ACC112 (cell line): ENCODE measurements around the gene HCFC1.
"Not testable (repeated sequence)": the region's sequence is repeated elsewhere in the genome, so short reads cannot be mapped to it uniquely, and the experiment has no call there.

ENCODE experiments used
- H2AFZ ChIP-seq: fragments of 200-600 bp; sonication (generic); one replicate; pipeline ENCODE4 v1.6.0; 2017; ENCODE audit warnings: antibody characterized with exemption, low read length; ENCODE audit not compliant: unreplicated experiment
- H3K27ac ChIP-seq: fragments of 200-600 bp; sonication (generic); 2 replicates; pipeline ENCODE4 v1.5.1; 2014; ENCODE audit warnings: low read depth, mild to moderate bottlenecking, antibody characterized with exemption, low read length, moderate library complexity
- H3K27me3 ChIP-seq: fragments of 200-600 bp; sonication (generic); 2 replicates; pipeline ENCODE4 v1.6.1; 2014; ENCODE audit warnings: mild to moderate bottlenecking, antibody characterized with exemption, low read length, moderate library complexity, mixed read lengths; ENCODE audit not compliant: insufficient read depth
- H3K36me3 ChIP-seq: fragments of 200-600 bp; sonication (generic); 2 replicates; pipeline ENCODE4 v1.6.1; 2016; ENCODE audit warnings: mild to moderate bottlenecking, antibody characterized with exemption, low read length, moderate library complexity, mixed read lengths; ENCODE audit not compliant: insufficient read depth
- H3K4me1 ChIP-seq: fragments of 200-600 bp; sonication (generic); one replicate; pipeline ENCODE4 v1.6.1; 2016; ENCODE audit warnings: low read length, mixed read lengths; ENCODE audit not compliant: insufficient read depth, unreplicated experiment, control insufficient read depth
- H3K4me3 ChIP-seq: fragments of 200-600 bp; sonication (generic); 2 replicates; pipeline ENCODE4 v1.5.1; 2014; ENCODE audit warnings: mild to moderate bottlenecking, low read depth, low read length
- H3K79me2 ChIP-seq: fragments of 200-600 bp; sonication (generic); one replicate; pipeline ENCODE4 v1.6.0; 2016; ENCODE audit warnings: low read length; ENCODE audit not compliant: control insufficient read depth, unreplicated experiment, insufficient read depth

HCFC1 gene

DNA sequence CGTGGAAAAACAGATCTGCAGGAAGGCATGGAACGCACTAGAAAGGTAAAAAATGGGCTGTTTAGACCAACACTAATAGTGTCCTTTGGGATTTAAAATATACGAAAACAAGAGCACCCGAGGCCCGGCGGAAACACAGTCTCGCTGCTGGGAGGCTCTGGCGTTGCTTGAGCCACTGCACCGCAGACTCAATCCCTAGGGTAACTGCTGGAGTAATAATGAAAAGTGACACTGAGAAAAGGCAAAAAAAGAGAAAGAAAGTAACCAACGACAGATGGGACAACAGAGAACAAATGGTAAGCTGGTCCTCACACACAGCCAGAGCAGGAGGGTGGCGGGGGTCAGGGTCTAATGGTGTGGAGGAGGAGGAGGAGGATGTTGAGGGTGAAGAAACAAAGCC, 32.7 kb upstream of the HCFC1 start:
- Histone ChIP-seq H3K27ac (no peak overlapping the region), H3K27me3 (no peaks in the 10 kb centered on the region), H3K4me1 (peaks cover 3% of the 10 kb centered on the region), H3K36me3 (no peaks in the 10 kb centered on the region), H3K79me2 (no peaks in the 10 kb centered on the region), H3K4me3 (no peak overlapping the region), H2AFZ (no peak overlapping the region)

DNA sequence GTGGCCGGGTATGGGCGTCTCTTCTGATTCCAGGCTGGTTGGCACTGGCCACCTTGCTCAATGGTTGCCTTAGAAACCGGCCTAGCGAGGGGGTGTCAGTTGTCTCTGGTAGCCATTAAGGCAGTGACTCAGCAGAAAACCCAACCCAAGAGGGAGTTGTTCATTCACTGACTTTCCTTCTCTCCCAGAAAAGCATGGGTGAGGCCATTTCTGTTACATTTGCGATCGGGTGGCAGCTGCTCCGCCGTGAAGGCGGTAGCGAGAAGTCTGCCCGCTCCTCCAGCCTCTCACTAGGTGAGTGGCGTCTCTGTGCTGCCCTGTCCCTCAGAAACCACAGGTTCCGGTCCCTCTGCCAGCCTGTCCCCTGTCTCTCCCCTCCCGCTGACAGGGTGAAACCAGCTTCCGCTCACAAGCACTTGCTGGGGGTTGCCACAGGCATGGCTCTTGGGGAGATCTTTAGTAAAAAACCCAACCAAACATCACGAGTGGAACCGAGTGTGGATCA, 30.6 kb upstream of the HCFC1 start:
- peak overlapping the region; percentile 71 for H3K27ac ChIP-seq
- H3K4me1 ChIP-seq: peaks cover 3% of the 10 kb centered on the region
- H3K79me2 ChIP-seq: no peaks in the 10 kb centered on the region
- H3K27me3 ChIP-seq: no peaks in the 10 kb centered on the region
- H2AFZ ChIP-seq: peak overlapping the region; percentile 23
- H3K4me3 ChIP-seq: no peak overlapping the region
- no peaks in the 10 kb centered on the region for H3K36me3 ChIP-seq

- Histone ChIP-seq H3K27ac (no peak overlapping the region), H3K4me1 (peaks cover 3% of the 10 kb centered on the region), H3K36me3 (no peaks in the 10 kb centered on the region), H3K79me2 (no peaks in the 10 kb centered on the region), H2AFZ (no peak overlapping the region), H3K4me3 (no peak overlapping the region), H3K27me3 (no peaks in the 10 kb centered on the region)
Measured at GRCh38 chrX:154000051-154000450, 28.4 kb upstream of the HCFC1 start.

- no peaks in the 10 kb centered on the region for H3K27me3 ChIP-seq
- no peak overlapping the region for H3K4me3 ChIP-seq
- H3K79me2 ChIP-seq: no peaks in the 10 kb centered on the region
- H3K4me1 ChIP-seq: peaks cover 3% of the 10 kb centered on the region
- no peak overlapping the region for H2AFZ ChIP-seq
- no peaks in the 10 kb centered on the region for H3K36me3 ChIP-seq
- H3K27ac ChIP-seq: no peak overlapping the region
Measured at GRCh38 chrX:153999359-154000037, 27.9 kb upstream of the HCFC1 start.

- Histone ChIP-seq H3K4me1 (no peaks in the 10 kb centered on the region), H2AFZ (no peak overlapping the region), H3K27me3 (no peaks in the 10 kb centered on the region)
Measured at GRCh38 chrX:153995504-153995903, 23.9 kb upstream of the HCFC1 start.

DNA sequence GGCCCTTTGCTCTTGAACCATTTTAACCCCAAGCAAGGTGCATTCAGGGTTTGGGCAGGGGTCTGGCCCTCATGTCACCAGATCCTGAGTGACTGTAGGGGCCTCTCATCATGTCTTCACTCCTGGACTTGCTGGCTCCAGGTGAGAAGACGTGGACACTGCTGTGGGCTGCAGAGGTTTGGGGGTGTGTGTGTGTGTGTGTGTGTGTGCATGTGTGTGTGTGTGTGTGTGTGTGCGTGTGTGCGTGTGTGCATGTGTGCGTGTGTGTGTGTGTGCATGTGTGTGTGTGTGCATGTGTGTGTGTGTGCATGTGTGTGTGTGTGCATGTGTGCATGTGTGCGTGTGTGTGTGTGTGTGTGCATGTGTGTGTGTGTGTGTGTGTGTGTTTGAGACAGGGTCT, 22.8 kb upstream of the HCFC1 start:
- H3K4me3 ChIP-seq, H2AFZ ChIP-seq, H3K4me1 ChIP-seq, H3K27ac ChIP-seq, H3K79me2 ChIP-seq, H3K36me3 ChIP-seq, H3K27me3 ChIP-seq: not testable (repeated sequence)

More at GRCh38 chrX:153995504-153995903, 23.9 kb upstream of the HCFC1 start:
- Histone ChIP-seq H3K36me3 (no peaks in the 10 kb centered on the region), H3K79me2 (no peaks in the 10 kb centered on the region), H3K27ac (no peak overlapping the region), H3K4me3 (no peak overlapping the region)

DNA sequence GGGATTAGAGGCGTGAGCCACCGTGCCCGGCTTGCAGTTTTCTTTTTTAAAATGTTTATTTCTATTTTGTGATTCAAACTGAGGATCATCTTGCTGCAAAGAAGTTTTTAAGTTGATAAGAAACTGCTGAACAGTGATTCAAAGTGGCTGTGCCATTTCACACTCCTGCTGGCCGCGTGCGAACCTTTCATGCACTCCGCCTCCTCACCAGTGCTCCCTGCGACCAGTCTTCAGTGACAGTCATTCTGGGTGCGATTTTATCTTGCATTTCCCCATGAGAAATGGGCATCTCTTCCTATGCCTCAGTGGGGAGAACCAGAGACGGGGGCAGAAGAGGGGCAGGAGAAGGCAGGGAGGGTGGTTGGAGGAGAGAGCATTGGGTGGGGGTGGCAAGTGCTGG, 22.4 kb upstream of the HCFC1 start:
- Histone ChIP-seq H3K79me2 (no peaks in the 10 kb centered on the region), H3K4me1 (no peaks in the 10 kb centered on the region), H2AFZ (no peak overlapping the region), H3K27me3 (no peaks in the 10 kb centered on the region), H3K4me3 (no peak overlapping the region), H3K36me3 (no peaks in the 10 kb centered on the region), H3K27ac (no peak overlapping the region)

- Histone ChIP-seq H3K4me3 (no peak overlapping the region), H3K27ac (no peak overlapping the region), H3K79me2 (no peaks in the 10 kb centered on the region), H2AFZ (no peak overlapping the region), H3K4me1 (no peaks in the 10 kb centered on the region), H3K36me3 (no peaks in the 10 kb centered on the region), H3K27me3 (no peaks in the 10 kb centered on the region)
Measured at GRCh38 chrX:153993079-153993478, 21.5 kb upstream of the HCFC1 start.

DNA sequence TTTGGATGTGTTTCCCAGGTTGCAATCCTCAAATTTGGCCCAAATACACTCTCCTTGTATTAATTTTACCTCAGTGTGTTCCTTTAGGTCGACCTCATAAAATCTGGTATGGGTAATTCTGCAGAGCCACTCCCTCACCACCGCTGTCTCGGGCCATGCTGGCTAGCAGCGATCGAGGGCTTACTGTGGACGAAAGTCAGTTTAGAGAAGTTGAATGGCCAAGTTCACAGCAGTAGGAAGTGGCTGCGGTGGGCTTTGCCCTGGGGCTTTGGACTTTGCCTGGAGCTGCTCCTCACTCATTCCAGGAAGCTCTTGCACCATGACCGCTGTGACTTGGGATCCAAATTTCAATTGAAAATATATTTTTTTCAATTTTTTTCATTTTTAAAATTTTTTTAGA, 20.6 kb upstream of the HCFC1 start:
- Histone ChIP-seq H3K4me1 (no peaks in the 10 kb centered on the region), H3K27ac (no peak overlapping the region), H3K4me3 (no peak overlapping the region), H2AFZ (no peak overlapping the region), H3K36me3 (no peaks in the 10 kb centered on the region), H3K27me3 (no peaks in the 10 kb centered on the region), H3K79me2 (no peaks in the 10 kb centered on the region)

DNA sequence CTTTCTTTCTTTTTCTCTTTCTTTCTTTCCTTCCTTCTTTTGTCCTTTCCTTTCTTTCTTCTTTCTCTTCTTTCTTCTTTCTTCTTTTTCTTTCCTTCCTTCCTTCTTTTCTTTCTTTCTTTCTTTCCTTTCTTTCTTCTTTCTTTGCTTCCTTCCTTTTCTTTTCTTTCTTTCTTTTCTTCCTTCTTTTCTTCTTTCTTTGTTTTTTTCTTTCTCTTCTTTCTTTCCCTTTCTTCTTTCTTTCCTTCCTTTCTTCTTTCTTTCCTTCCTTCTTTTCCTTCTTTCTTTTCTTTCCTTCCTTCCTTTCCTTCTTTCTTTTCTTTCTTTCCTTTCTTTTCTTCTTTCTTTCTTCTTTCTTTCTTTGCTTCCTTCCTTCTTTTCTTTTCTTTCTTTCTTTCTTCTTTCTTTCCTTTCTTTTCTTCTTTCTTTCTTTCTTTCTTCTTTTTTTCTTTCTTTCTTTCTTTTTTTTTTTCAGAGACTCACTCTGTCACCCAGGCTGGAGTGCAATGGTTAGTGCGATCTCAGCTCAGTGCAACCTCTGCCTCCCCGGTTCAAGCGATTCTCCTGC, 19.5 kb upstream of the HCFC1 start:
- Histone ChIP-seq H3K36me3 (no peaks in the 10 kb centered on the region), H3K79me2 (no peaks in the 10 kb centered on the region), H3K4me3 (no peak overlapping the region), H3K4me1 (no peaks in the 10 kb centered on the region), H3K27me3 (no peaks in the 10 kb centered on the region), H3K27ac (no peak overlapping the region), H2AFZ (no peak overlapping the region)

DNA sequence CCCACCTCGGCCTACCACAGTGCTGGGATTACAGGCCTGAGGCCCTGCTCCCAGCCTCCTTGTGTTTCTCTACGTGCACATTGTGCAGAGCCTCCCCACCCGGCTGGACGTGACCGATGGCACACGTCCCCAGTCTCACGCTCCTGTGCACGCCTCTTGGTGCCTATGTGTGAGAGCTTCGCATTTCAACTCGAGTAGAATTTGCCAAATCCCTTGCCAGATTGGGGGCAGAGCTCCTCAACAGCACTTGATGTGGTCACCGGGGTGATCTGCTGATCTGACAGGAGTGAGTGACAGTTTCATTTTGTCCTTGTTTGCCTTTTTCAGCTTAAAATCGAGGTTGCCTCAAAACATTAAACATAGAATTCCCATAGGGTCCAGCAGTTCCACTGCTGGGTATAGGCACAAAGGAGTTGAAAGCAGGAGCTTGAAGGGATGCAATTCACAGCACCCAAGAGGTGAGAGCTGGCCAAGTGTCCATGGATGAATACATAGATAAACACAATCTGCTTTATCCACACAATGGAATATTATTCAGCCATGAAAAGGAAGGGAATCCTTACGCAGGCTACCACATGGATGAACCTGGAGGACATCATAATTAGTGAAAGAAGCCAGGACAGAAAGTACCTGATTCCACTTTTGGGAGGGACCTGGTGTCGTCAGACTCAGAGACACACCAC, 18.5 kb upstream of the HCFC1 start:
- no peaks in the 10 kb centered on the region for H3K27me3 ChIP-seq
- no peak overlapping the region for H2AFZ ChIP-seq
- no peaks in the 10 kb centered on the region for H3K36me3 ChIP-seq
- H3K79me2 ChIP-seq: no peaks in the 10 kb centered on the region
- H3K4me1 ChIP-seq: no peaks in the 10 kb centered on the region
- no peak overlapping the region for H3K27ac ChIP-seq
- H3K4me3 ChIP-seq: no peak overlapping the region
